ENCODE data around the gene ZNF808.
"Not testable (repeated sequence)": the region's sequence is repeated elsewhere in the genome, so short reads cannot be mapped to it uniquely, and the experiment has no call there.

The ZNF808 gene

DNA sequence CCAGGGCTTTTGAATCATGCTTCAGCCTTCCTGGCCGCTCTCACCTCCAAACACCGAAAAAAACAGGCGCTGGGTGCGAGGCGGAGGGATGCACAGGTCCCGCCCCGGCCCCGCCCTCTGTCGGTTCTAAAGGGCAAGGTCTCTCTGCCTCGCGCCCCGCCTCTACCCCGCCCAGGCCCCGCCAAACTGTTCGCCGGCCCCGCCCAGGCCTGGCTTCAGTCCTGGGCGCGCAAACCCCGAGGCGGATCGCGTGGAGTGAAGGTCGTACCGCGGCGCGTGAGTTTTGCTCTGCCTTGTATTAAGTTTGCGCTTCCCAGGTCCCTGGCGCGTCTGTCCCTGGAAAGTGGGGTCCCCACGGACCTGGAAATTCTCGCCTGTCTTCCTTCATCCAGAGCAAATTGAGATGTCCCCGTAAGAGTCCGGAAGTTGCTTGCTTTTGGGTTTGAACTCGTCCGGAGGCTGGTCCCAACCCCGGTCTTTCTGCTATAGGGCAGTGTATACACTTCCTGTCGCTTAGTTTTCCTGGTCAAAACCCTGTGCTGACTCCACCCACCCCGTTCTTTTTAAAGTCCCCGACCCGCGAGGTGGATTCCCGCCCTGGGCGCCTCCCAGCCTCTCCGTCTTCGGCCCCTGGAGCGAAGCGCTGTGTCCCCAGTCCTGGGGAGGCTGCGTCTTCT is 8.4 kb downstream of the ZNF808 start:
- Mint-ChIP-seq H3K4me1 (peaks cover 21% of the 10 kb centered on the region), H3K27ac (no peak overlapping the region), H3K9me3 (peaks cover 29% of the 10 kb centered on the region), H3K4me3 (peak overlapping the region; percentile 86), H3K36me3 (ENCODE audit: low read depth) (peaks cover 46% of the 10 kb centered on the region), H3K27me3 (ENCODE audit: low read depth, poor library complexity) (peaks cover 11% of the 10 kb centered on the region)
- peak; percentile 96 for DNase-seq
- no peak for TF ChIP-seq CTCF (IDR thresholded peaks at IDR 0.05)

GRCh38 chr19:52536448-52536800 is 9.0 kb downstream of the ZNF808 start:
- peaks cover 11% of the 10 kb centered on the region for H3K27me3 Mint-ChIP-seq (ENCODE audit: low read depth, poor library complexity)
- no peak for TF ChIP-seq CTCF (IDR thresholded peaks at IDR 0.05)
- DNase-seq: no peak
- H3K4me1 Mint-ChIP-seq: peaks cover 21% of the 10 kb centered on the region
- no peak overlapping the region for H3K27ac Mint-ChIP-seq
- H3K9me3 Mint-ChIP-seq: peaks cover 29% of the 10 kb centered on the region
- peaks cover 49% of the 10 kb centered on the region for H3K36me3 Mint-ChIP-seq (ENCODE audit: low read depth)
- peak overlapping the region; percentile 86 for H3K4me3 Mint-ChIP-seq

DNA sequence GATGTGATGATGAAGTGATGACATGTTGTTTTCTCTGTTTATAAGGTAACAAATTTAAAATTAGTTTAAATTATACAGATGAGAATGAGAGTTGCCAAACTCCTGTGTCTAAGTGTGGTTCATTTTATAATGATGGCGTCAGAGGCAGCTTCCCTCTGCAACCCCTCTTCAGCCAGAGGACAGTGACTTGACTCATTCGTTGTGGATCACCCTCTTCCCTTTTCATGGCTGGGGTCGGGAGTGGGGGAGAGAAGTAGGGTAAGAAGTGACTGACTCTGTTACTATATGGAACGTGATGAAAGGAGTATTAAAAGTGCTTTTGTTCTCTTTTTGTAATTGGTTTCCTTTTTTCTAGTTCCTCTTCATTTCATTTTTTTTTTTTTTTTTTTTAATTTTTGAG is 11.3 kb downstream of the ZNF808 start:
- H3K27ac Mint-ChIP-seq; H3K4me3 Mint-ChIP-seq; DNase-seq; H3K27me3 Mint-ChIP-seq (ENCODE audit: low read depth, poor library complexity): not testable (repeated sequence)
- Mint-ChIP-seq H3K36me3 (ENCODE audit: low read depth) (peaks cover 53% of the 10 kb centered on the region), H3K9me3 (peaks cover 29% of the 10 kb centered on the region), H3K4me1 (peaks cover 21% of the 10 kb centered on the region)

DNA sequence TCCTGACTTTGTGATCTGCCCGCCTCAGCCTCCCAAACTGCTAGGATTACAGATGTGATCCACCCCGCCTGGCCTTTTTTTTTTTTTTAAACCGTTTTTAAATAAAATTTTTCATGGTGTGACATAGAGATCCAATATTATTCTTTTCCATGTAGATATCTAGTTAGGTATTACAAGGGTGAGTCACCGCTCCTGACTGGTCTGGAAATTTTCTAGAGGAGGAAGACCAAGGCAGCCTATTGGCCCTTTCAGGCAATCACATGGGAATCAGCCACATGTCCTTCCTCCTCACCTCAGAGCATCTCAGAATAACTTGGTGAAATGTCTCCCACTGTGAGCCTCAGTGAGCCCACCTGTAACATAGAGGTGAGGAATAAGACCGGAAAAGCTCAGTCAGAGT is 13.7 kb downstream of the ZNF808 start:
- H3K36me3 Mint-ChIP-seq (ENCODE audit: low read depth): peaks cover 56% of the 10 kb centered on the region
- DNase-seq: not testable (repeated sequence)

GRCh38 chr19:52541608-52542007 is 14.1 kb downstream of the ZNF808 start:
- no peak for DNase-seq
- peaks cover 6% of the 10 kb centered on the region for H3K27me3 Mint-ChIP-seq (ENCODE audit: low read depth, poor library complexity)
- H3K4me1 Mint-ChIP-seq: peaks cover 2% of the 10 kb centered on the region
- peak overlapping the region; percentile 39 for H3K27ac Mint-ChIP-seq
- peaks cover 28% of the 10 kb centered on the region for H3K9me3 Mint-ChIP-seq
- no peak for TF ChIP-seq CTCF (IDR thresholded peaks at IDR 0.05)
- H3K36me3 Mint-ChIP-seq (ENCODE audit: low read depth): peaks cover 60% of the 10 kb centered on the region
- H3K4me3 Mint-ChIP-seq: no peak overlapping the region

More for the DNA sequence above, 13.7 kb downstream of the ZNF808 start:
- not testable (repeated sequence) for H3K4me3 Mint-ChIP-seq; H3K4me1 Mint-ChIP-seq; H3K27me3 Mint-ChIP-seq (ENCODE audit: low read depth, poor library complexity); H3K27ac Mint-ChIP-seq
- peaks cover 29% of the 10 kb centered on the region for H3K9me3 Mint-ChIP-seq

DNA sequence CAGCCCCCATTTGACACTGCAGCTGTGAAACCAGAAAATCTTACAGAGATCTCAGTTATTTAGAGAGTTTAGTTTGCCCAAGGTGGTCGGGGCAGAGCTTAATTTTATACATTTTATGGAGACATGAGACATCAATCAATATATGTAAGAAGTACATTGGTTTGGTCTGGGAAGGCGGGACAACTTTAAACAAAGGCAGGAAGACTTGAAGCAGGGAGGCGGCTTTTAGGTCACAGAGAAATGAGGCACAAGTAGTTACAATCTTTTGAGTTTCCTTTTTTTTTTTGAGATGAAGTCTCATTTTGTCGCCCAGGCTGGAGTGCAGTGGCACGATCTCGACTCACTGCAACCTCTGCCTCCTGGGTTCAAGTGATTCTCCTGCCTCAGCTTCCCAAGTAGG is 15.1 kb downstream of the ZNF808 start:
- H3K27me3 Mint-ChIP-seq (ENCODE audit: low read depth, poor library complexity); DNase-seq; H3K4me1 Mint-ChIP-seq; H3K4me3 Mint-ChIP-seq: not testable (repeated sequence)
- H3K9me3 Mint-ChIP-seq: peaks cover 23% of the 10 kb centered on the region
- peak overlapping the region; percentile 84 for H3K27ac Mint-ChIP-seq
- H3K36me3 Mint-ChIP-seq (ENCODE audit: low read depth): peaks cover 70% of the 10 kb centered on the region

DNA sequence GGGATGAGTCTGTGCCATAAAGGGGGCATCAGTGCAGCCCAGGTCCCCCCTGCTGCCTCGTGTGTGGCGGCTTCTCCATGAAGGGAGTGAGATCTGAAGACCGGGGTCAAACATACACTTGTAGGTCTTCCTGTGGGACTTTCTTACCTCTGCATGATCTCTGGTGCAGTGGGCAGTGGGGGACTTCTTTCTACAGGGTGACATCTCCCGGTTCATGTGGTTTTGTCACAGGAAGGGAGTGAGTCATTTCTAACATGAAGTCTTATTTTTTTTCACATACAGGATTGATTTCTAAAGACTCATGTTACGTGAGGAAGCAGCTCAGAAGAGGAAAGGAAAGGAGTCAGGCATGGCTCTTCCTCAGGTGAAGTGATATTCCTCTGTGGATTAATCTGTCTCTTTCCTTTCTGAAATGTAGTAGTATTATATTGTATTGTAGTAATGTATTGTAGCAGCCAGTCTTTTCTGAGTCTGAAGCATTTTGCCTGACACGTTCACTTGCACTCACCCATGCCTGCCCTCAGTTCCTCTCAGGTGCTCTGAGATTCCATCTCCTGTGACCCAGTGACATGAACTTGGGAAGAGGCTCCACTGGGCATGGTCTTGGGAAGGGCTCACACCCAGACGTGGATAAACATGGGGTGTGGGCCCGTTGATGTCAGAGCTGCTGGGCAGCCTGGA is 15.7 kb downstream of the ZNF808 start:
- no peaks in the 10 kb centered on the region for H3K27me3 Mint-ChIP-seq (ENCODE audit: low read depth, poor library complexity)
- H3K9me3 Mint-ChIP-seq: peaks cover 28% of the 10 kb centered on the region
- H3K36me3 Mint-ChIP-seq (ENCODE audit: low read depth): peaks cover 75% of the 10 kb centered on the region
- no peak overlapping the region for H3K27ac Mint-ChIP-seq
- no peaks in the 10 kb centered on the region for H3K4me1 Mint-ChIP-seq
- DNase-seq: no peak
- TF ChIP-seq CTCF (IDR thresholded peaks at IDR 0.05): no peak
- H3K4me3 Mint-ChIP-seq: no peak overlapping the region
